IPS-15b (cell line): Measurements from ENCODE around the gene SLAIN2.
"Not testable (repeated sequence)": the region's sequence is repeated elsewhere in the genome, so short reads cannot be mapped to it uniquely, and the experiment has no call there.

Experiments
- H3K27me3 ChIP-seq: one replicate; pipeline ENCODE4 v1.6.1; 2013; ENCODE audit warnings: low read length; ENCODE audit not compliant: control insufficient read depth, insufficient read depth
- H3K36me3 ChIP-seq: one replicate; pipeline ENCODE4 v1.6.1; 2013; ENCODE audit warnings: low read length; ENCODE audit not compliant: control insufficient read depth, insufficient read depth
- H3K4me1 ChIP-seq: one replicate; pipeline ENCODE4 v1.6.1; 2013; ENCODE audit warnings: mild to moderate bottlenecking, low read length; ENCODE audit not compliant: control insufficient read depth, insufficient read depth
- H3K4me3 ChIP-seq: one replicate; pipeline ENCODE4 v1.5.1; 2013; ENCODE audit warnings: low read depth, low read length
- H3K9ac ChIP-seq: one replicate; pipeline ENCODE4 v1.6.1; 2013; ENCODE audit warnings: low read depth, mild to moderate bottlenecking, low read length
- H3K9me3 ChIP-seq: one replicate; pipeline ENCODE4 v1.6.1; 2013; ENCODE audit warnings: mild to moderate bottlenecking, low read length; ENCODE audit not compliant: control insufficient read depth, insufficient read depth

Gene SLAIN2

DNA sequence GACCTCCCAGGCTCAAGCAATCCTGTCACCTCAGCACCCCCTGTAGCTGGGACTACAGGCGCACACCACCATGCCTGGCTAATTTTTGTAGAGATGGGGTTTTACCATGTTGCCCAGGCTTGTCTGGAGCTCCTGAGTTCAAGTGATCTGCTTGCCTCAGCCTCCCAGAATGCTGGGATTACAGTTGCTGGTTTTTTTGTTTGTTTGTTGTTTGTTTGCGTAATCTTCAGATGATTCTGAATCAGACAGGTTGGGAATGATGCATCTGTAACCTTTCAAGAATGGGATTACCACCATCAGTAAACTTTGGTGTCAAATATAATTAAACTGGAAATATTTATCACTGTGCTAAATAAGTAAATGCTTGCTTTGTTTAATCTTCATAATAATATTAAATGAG lies 79.8 kb downstream of the SLAIN2 start:
- Histone ChIP-seq H3K36me3 (no peaks in the 10 kb centered on the region), H3K9ac (no peak overlapping the region), H3K27me3 (no peaks in the 10 kb centered on the region), H3K4me1 (peaks cover 6% of the 10 kb centered on the region), H3K4me3 (no peak overlapping the region), H3K9me3 (no peaks in the 10 kb centered on the region)

GRCh38 chr4:48428926-48429325 lies 87.6 kb downstream of the SLAIN2 start:
- peaks cover 9% of the 10 kb centered on the region for H3K4me1 ChIP-seq
- H3K27me3 ChIP-seq: no peaks in the 10 kb centered on the region
- no peak overlapping the region for H3K9ac ChIP-seq
- no peaks in the 10 kb centered on the region for H3K36me3 ChIP-seq
- no peak overlapping the region for H3K4me3 ChIP-seq
- no peaks in the 10 kb centered on the region for H3K9me3 ChIP-seq

DNA sequence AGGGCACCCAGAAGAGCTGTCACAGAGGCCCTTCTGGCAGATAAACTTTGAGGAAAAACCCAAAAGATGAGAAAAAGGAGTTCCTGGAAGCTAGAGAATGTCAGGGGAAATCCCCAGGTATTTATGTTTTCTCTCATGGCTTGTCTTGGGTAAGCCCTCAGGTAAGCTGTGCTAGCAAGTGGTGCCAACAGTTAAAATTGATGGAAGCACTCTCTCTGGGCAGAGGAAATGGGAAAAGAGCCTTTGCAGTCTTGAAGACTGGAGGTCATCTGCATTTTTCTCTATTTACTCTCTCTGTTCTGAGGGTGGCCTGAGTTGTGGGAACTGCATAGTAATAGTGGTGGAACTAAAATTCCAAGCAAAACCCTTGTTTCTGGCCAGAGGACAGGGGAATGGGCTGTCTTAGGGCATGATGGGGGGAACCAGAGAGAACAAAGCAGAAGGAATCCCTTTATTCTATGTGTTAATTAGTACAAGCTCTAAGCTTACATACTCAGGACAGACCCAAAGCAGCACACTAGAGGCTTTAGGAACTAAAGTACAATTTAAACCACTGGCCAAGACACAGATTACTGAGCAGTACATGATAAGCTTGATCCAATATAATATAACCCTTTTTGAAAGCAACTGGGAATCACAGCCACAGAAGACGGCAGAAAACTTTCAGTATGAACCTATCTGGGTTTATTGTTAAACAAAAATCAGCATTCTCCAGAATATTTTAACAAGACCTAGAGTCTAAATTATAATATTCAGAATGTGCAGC lies 88.6 kb downstream of the SLAIN2 start:
- Histone ChIP-seq H3K9me3 (no peaks in the 10 kb centered on the region), H3K4me1 (peaks cover 9% of the 10 kb centered on the region), H3K27me3 (no peaks in the 10 kb centered on the region), H3K9ac (no peak overlapping the region), H3K4me3 (no peak overlapping the region), H3K36me3 (no peaks in the 10 kb centered on the region)

- Histone ChIP-seq H3K4me3 (no peak overlapping the region), H3K4me1 (peaks cover 9% of the 10 kb centered on the region), H3K27me3 (no peaks in the 10 kb centered on the region), H3K9ac (no peak overlapping the region), H3K36me3 (no peaks in the 10 kb centered on the region), H3K9me3 (no peaks in the 10 kb centered on the region)
Observed at GRCh38 chr4:48431401-48431800, 90.1 kb downstream of the SLAIN2 start.

DNA sequence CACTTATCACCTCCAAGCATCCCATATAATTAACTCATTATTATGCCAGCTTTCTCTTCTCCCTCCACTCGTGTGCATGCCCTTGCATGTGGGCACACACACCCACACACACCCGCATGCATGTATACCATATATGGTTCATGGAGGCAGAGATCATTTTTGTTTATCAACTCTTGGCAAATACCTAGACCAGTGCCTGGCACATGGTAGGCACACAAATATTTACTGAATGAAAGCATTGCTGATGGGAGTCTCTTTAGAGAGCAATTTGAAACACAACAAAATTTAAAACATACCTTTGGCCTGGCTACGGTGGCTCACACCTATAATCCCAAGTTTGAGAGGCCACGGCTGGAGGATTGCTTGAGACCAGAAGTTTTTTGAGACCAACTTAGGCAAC lies 90.7 kb downstream of the SLAIN2 start:
- no peaks in the 10 kb centered on the region for H3K36me3 ChIP-seq
- H3K4me3 ChIP-seq: no peak overlapping the region
- no peaks in the 10 kb centered on the region for H3K9me3 ChIP-seq
- peaks cover 9% of the 10 kb centered on the region for H3K4me1 ChIP-seq
- H3K27me3 ChIP-seq: no peaks in the 10 kb centered on the region
- no peak overlapping the region for H3K9ac ChIP-seq

- H3K9me3 ChIP-seq: no peaks in the 10 kb centered on the region
- peaks cover 4% of the 10 kb centered on the region for H3K4me1 ChIP-seq
- no peaks in the 10 kb centered on the region for H3K36me3 ChIP-seq
- no peak overlapping the region for H3K9ac ChIP-seq
- H3K4me3 ChIP-seq: no peak overlapping the region
- no peaks in the 10 kb centered on the region for H3K27me3 ChIP-seq
Observed at GRCh38 chr4:48436318-48436717, 95.0 kb downstream of the SLAIN2 start.

- no peak overlapping the region for H3K9ac ChIP-seq
- peaks cover 4% of the 10 kb centered on the region for H3K4me1 ChIP-seq
- no peaks in the 10 kb centered on the region for H3K27me3 ChIP-seq
- no peaks in the 10 kb centered on the region for H3K9me3 ChIP-seq
- H3K36me3 ChIP-seq: no peaks in the 10 kb centered on the region
- no peak overlapping the region for H3K4me3 ChIP-seq
Observed at GRCh38 chr4:48439988-48440387, 98.7 kb downstream of the SLAIN2 start.

DNA sequence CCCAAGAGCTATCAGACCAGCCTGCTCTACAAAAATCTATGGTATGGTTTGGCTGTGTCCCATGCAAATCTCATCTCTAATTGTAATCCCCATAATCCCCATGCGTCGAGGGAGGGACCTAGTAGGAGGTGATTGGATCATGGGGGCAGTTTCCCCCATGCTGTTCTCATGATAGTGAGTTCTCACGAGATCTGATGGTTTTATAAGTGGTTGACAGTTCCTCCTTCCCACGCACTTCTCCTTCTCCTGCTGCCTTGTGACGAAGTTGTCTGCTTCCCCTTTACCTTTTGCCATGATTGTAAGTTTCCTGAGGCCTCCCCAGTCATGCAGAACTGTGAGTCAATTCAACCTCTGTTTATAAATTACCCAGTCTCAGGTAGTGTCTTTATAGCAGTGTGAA lies 99.6 kb downstream of the SLAIN2 start:
- H3K9me3 ChIP-seq, H3K4me3 ChIP-seq, H3K4me1 ChIP-seq, H3K27me3 ChIP-seq, H3K36me3 ChIP-seq, H3K9ac ChIP-seq: not testable (repeated sequence)

DNA sequence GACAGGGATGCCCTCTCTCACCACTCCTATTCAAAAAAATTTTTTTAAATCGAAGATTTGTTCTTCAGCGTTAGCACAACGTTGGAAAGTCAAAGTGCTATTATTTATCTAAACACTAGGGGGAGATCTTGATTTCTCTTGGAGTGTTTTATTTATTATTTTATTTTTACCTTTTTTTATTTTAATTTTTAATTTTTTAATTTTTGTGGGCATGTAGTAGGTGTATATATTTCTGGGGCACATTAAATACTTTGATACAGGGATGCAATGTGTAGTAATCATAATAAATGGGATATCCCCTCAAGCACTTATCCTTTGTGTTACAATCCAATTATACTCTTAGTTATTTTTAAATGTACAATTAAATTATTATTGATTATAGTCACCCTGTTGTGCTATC lies 104.4 kb downstream of the SLAIN2 start:
- H3K9me3 ChIP-seq: no peaks in the 10 kb centered on the region
- no peaks in the 10 kb centered on the region for H3K36me3 ChIP-seq
- H3K4me3 ChIP-seq: no peak overlapping the region
- no peaks in the 10 kb centered on the region for H3K4me1 ChIP-seq
- H3K27me3 ChIP-seq: no peaks in the 10 kb centered on the region
- no peak overlapping the region for H3K9ac ChIP-seq

DNA sequence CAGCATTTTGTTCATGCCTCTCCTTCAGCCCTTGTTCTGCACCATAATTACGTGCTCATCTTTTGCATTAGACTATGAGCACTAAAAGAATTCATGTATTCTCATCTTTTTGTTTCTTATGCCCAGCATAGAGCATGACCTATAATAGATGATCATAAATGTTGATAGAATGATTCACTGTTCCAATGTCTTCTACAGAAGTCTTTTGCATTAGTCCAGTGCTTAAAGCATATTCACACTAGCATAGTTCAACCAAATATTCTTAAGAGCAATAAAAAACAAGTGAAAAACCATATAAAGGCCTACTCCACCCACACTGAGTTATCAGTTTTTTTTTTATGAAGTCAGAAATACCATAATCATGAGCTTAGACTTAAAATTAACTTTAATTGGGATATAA lies 105.3 kb downstream of the SLAIN2 start:
- H3K36me3 ChIP-seq: no peaks in the 10 kb centered on the region

DNA sequence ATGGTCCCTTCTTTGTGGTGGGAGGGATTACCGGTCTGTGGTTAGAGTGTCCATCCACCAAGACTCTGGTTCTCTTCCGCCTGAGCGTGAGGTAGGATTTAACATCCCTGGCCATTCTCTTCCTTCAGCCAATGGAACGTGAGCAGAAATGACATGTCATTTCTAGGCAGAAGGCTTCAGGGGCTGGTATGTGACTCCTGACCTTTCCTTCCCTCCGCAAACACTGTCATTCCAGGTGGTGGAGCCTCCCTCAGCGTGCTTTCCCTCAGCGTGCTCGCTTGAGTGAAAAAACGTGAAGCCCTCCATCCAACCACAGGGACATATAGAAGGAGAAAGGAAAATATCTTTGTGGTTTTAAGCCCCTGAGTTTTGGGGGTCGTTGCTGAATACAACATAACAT lies 107.8 kb downstream of the SLAIN2 start:
- Histone ChIP-seq H3K9me3 (no peaks in the 10 kb centered on the region), H3K27me3 (no peaks in the 10 kb centered on the region), H3K4me1 (no peaks in the 10 kb centered on the region), H3K9ac (no peak overlapping the region), H3K36me3 (no peaks in the 10 kb centered on the region), H3K4me3 (no peak overlapping the region)

More for the DNA sequence above, 105.3 kb downstream of the SLAIN2 start:
- no peak overlapping the region for H3K9ac ChIP-seq
- H3K4me1 ChIP-seq: no peaks in the 10 kb centered on the region
- no peaks in the 10 kb centered on the region for H3K9me3 ChIP-seq
- no peaks in the 10 kb centered on the region for H3K27me3 ChIP-seq
- no peak overlapping the region for H3K4me3 ChIP-seq

GRCh38 chr4:48450740-48451139 lies 109.4 kb downstream of the SLAIN2 start:
- H3K9ac ChIP-seq: no peak overlapping the region
- no peaks in the 10 kb centered on the region for H3K36me3 ChIP-seq
- no peaks in the 10 kb centered on the region for H3K27me3 ChIP-seq
- H3K4me1 ChIP-seq: no peaks in the 10 kb centered on the region
- H3K4me3 ChIP-seq: no peak overlapping the region
- H3K9me3 ChIP-seq: no peaks in the 10 kb centered on the region
